K562 (cell line): ENCODE measurements around the gene KMT2D. TPM values are rescaled to one million over a fixed set of nuclear protein-coding genes. Genes with fewer than 3 reads are reported as not detected.
A peak's percentile ranks its signal among the peaks of the same experiment; 100 is the strongest.

ENCODE experiments used
- ATF1 ChIP-seq, 2 experiments: fragments of 450-650 bp in 1 of 2; IDR thresholded peaks; 2 replicates each; pipeline ENCODE4 v1.6.1; 2016; ENCODE audit warnings: missing compliant biosample characterization in 1 of 2, missing genetic modification characterization in 1 of 2
- CAMTA2 ChIP-seq: fragments of 250-450 bp; sonication (Bioruptor Pico); conservative IDR thresholded peaks from 2 replicates; pipeline ENCODE4 v1.5.1; 2022
- FOXK2 ChIP-seq, 2 experiments: fragments of 450-650 bp; IDR thresholded peaks in 1 of 2; conservative IDR thresholded peaks in 1 of 2; 2 replicates each; pipeline ENCODE4 v1.6.1; 2016; ENCODE audit warnings: low read depth in 2 of 2, mild to moderate bottlenecking in 1 of 2
- HNRNPK ChIP-seq: fragments of 200-400 bp; formaldehyde crosslinking; IDR thresholded peaks from one replicate; pipeline ENCODE4 v1.6.1; 2018; ENCODE audit warnings: mild to moderate bottlenecking, low read depth, low read length; ENCODE audit not compliant: poor library complexity, severe bottlenecking
- KHSRP ChIP-seq: fragments of 450-650 bp; IDR thresholded peaks from 2 replicates; pipeline ENCODE4 v1.6.1; 2017
- MAFK ChIP-seq: IDR thresholded peaks from 2 replicates; pipeline ENCODE4 v1.6.1; 2011; ENCODE audit warnings: low read length, improper control_type of control experiment
- MCM7 ChIP-seq, 2 experiments: fragments of 450-650 bp; IDR thresholded peaks; 2 replicates each; pipeline ENCODE4 v1.6.1; 2016 to 2018
- MEF2A ChIP-seq: IDR thresholded peaks from 2 replicates; pipeline ENCODE4 v1.6.1; 2011; ENCODE audit warnings: low read depth, mild to moderate bottlenecking, low read length, moderate library complexity; ENCODE audit not compliant: control insufficient read depth
- NR4A1 ChIP-seq, 2 experiments: fragments of 250-450 bp in 1 of 2; fragments of 450-650 bp in 1 of 2; sonication (Bioruptor Pico) in 1 of 2; IDR thresholded peaks; 2 replicates each; pipeline versions ENCODE4 v1.4.0 to v1.6.1; 2016 to 2020; ENCODE audit warnings: mild to moderate bottlenecking in 2 of 2, missing compliant biosample characterization in 1 of 2, missing genetic modification characterization in 1 of 2, moderate library complexity in 1 of 2
- RAD21 ChIP-seq, 2 experiments: fragments of 250-450 bp in 1 of 2; fragments of 450-650 bp in 1 of 2; sonication (Bioruptor Pico) in 1 of 2; formaldehyde crosslinking in 1 of 2; IDR thresholded peaks in 1 of 2; conservative IDR thresholded peaks in 1 of 2; 2 replicates each; pipeline versions ENCODE4 v1.4.0 to v1.8.0; 2020 to 2022; ENCODE audit warnings: mild to moderate bottlenecking in 2 of 2, moderate library complexity in 1 of 2
- RFX5 ChIP-seq: IDR thresholded peaks from 2 replicates; pipeline ENCODE4 v1.6.1; 2011; ENCODE audit warnings: low read depth, mild to moderate bottlenecking, improper control_type of control experiment, low read length
- RHOXF2B ChIP-seq: fragments of 250-450 bp; sonication (Bioruptor Pico); conservative IDR thresholded peaks from 2 replicates; pipeline ENCODE4 v1.5.1; 2021
- U2AF1 ChIP-seq: fragments of 200-400 bp; formaldehyde crosslinking; optimal IDR thresholded peaks from 2 replicates; pipeline ENCODE3; 2017; ENCODE audit warnings: mild to moderate bottlenecking, low read depth, low read length, moderate library complexity
- ZNF696 ChIP-seq: fragments of 250-450 bp; sonication (Bioruptor Pico); conservative IDR thresholded peaks from 2 replicates; pipeline ENCODE4 v1.4.0; 2020; ENCODE audit warnings: mild to moderate bottlenecking, moderate library complexity
- ZNF830 ChIP-seq: fragments of 250-450 bp; sonication (Bioruptor Pico); IDR thresholded peaks from 2 replicates; pipeline ENCODE4 v1.5.0; 2021; ENCODE audit warnings: mild to moderate bottlenecking
- ZSCAN29 ChIP-seq: fragments of 450-650 bp; IDR thresholded peaks from 2 replicates; pipeline ENCODE4 v1.6.1; 2017
- polyA plus RNA-seq, 8 experiments: library from polyadenylated mRNA; depleted of rRNA in 4 of 8; stranded (reverse) in 5 of 8; unstranded in 3 of 8; fragments of >200 nt; fragmentation: Nextera tagmentation in 2 of 8; fragmentation: Illumina TruSeq in 1 of 8; extraction: Ambion mirVana in 2 of 8; extraction: Trizol in 1 of 8; gene quantifications; 2 replicates each; pipeline versions ENCODE4 v1.2.1 to v1.2.3, GENCODE V29; 2011 to 2014; ENCODE audit warnings: inconsistent platforms in 1 of 8, missing spikeins in 1 of 8
- total RNA-seq, 7 experiments: library from RNA; depleted of rRNA in 6 of 7; stranded (reverse); fragments of >200 nt in 6 of 7; fragmentation: Illumina TruSeq in 2 of 7; extraction: Trizol in 2 of 7; gene quantifications; 2 replicates each; pipeline versions ENCODE4 v1.2.1 to v1.2.3, GENCODE V29; 2011 to 2021; ENCODE audit warnings: low replicate concordance in 1 of 7
- TF ChIP-seq, protein P1 (sequence below): fragments of 450-650 bp; formaldehyde crosslinking; IDR thresholded peaks from 2 replicates; pipeline ENCODE4 v1.4.0; 2020; ENCODE audit warnings: mild to moderate bottlenecking, moderate library complexity
- TF ChIP-seq, protein P2 (sequence below), 3 experiments: IDR thresholded peaks in 2 of 3; conservative IDR thresholded peaks in 1 of 3; 2 replicates each; pipeline ENCODE4 v1.5.1; 2011 to 2012; ENCODE audit warnings: low read length in 3 of 3, mild to moderate bottlenecking in 3 of 3, control low read depth in 2 of 3, improper control_type of control experiment in 1 of 3, inconsistent platforms in 1 of 3, low read depth in 1 of 3, mixed read lengths in 1 of 3, moderate library complexity in 1 of 3; ENCODE audit not compliant: insufficient read depth in 2 of 3
- TF ChIP-seq, protein P3 (sequence below): fragments of 450-650 bp; formaldehyde crosslinking; IDR thresholded peaks from 2 replicates; pipeline ENCODE4 v1.4.0; 2020; ENCODE audit warnings: mild to moderate bottlenecking

The KMT2D gene
- total and polyA plus RNA-seq, 9 of the 15 experiments (the other 6 are each of a cell fraction or from before 2014, with no cell fraction given): 0.22 to 93.7 (median 13.7) TPM

DNA sequence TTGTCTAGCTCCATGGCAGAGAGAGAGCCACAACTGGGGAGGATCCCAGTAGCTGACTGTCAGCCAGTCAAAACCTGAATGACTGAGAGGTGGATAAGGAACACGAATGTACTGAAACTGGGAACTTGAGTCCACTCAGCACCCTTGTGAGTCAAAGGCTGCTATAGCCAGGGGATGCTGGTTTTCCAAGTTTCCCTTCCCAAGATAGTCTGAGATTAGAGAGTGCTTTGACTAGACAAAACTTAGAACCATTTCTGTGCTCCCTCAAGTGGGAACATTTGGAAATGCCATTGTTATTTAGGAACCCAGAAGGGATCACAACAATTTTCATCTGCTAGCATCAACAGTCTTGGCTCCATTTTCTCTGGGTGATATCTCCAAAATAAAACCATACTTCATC, 46.0 kb downstream of the KMT2D start (continued):
- TF ChIP-seq RAD21 (CRISPR knock-in tag; conservative IDR thresholded peaks at IDR 0.05 in 1 of 2, IDR thresholded peaks at IDR 0.05 in 1 of 2) (peak in 1 of 2 experiments; percentile 37; a peak in 1 of 4 replicates), ATF1 (CRISPR knock-in tag; IDR thresholded peaks at IDR 0.05) (no peak), ATF1 (tag; IDR thresholded peaks at IDR 0.05) (0 out of 2 replicates have a peak, but pooled peaks have one; percentile 18), KHSRP (no peak), ZNF830 (no peak), RFX5 (no peak), RHOXF2B (CRISPR knock-in tag) (no peak), MAFK (no peak), NR4A1 (CRISPR knock-in tag; IDR thresholded peaks at IDR 0.05) (no peak), NR4A1 (tag; IDR thresholded peaks at IDR 0.05) (no peak), ZNF696 (CRISPR knock-in tag) (no peak), MEF2A (no peak), FOXK2 (conservative IDR thresholded peaks at IDR 0.05 in 1 of 2, IDR thresholded peaks at IDR 0.05 in 1 of 2; ENCODE audit: low read depth in 2 of 2) (no peak), CAMTA2 (CRISPR knock-in tag) (no peak), U2AF1 (no peak), ZSCAN29 (no peak), HNRNPK (no peak), MCM7 (IDR thresholded peaks at IDR 0.05) (no peak)
- TF ChIP-seq, protein P1, sequence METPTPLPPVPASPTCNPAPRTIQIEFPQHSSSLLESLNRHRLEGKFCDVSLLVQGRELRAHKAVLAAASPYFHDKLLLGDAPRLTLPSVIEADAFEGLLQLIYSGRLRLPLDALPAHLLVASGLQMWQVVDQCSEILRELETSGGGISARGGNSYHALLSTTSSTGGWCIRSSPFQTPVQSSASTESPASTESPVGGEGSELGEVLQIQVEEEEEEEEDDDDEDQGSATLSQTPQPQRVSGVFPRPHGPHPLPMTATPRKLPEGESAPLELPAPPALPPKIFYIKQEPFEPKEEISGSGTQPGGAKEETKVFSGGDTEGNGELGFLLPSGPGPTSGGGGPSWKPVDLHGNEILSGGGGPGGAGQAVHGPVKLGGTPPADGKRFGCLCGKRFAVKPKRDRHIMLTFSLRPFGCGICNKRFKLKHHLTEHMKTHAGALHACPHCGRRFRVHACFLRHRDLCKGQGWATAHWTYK (CRISPR knock-in tag): no peak
- TF ChIP-seq, protein P2, sequence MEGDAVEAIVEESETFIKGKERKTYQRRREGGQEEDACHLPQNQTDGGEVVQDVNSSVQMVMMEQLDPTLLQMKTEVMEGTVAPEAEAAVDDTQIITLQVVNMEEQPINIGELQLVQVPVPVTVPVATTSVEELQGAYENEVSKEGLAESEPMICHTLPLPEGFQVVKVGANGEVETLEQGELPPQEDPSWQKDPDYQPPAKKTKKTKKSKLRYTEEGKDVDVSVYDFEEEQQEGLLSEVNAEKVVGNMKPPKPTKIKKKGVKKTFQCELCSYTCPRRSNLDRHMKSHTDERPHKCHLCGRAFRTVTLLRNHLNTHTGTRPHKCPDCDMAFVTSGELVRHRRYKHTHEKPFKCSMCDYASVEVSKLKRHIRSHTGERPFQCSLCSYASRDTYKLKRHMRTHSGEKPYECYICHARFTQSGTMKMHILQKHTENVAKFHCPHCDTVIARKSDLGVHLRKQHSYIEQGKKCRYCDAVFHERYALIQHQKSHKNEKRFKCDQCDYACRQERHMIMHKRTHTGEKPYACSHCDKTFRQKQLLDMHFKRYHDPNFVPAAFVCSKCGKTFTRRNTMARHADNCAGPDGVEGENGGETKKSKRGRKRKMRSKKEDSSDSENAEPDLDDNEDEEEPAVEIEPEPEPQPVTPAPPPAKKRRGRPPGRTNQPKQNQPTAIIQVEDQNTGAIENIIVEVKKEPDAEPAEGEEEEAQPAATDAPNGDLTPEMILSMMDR (IDR thresholded peaks at IDR 0.05 in 2 of 3, conservative IDR thresholded peaks at IDR 0.05 in 1 of 3; ENCODE audit: insufficient read depth in 2 of 3, low read depth in 1 of 3, low read length in 3 of 3): peak; percentile 37 to 45 (median 38); a peak in 4 of 6 replicates
- TF ChIP-seq, protein P3, sequence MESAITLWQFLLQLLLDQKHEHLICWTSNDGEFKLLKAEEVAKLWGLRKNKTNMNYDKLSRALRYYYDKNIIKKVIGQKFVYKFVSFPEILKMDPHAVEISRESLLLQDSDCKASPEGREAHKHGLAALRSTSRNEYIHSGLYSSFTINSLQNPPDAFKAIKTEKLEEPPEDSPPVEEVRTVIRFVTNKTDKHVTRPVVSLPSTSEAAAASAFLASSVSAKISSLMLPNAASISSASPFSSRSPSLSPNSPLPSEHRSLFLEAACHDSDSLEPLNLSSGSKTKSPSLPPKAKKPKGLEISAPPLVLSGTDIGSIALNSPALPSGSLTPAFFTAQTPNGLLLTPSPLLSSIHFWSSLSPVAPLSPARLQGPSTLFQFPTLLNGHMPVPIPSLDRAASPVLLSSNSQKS (CRISPR knock-in tag): no peak
